GM18511 (cell line): Measurements from ENCODE around the gene OR5B17.
"Not testable (repeated sequence)": the region's sequence is repeated elsewhere in the genome, so short reads cannot be mapped to it uniquely, and the experiment has no call there.

Source experiments
- ATAC-seq: cut with Tn5 transposase; IDR thresholded peaks from one replicate; pipeline ENCODE4 v1.9.1; 2021; ENCODE audit warnings: mild to moderate bottlenecking, moderate library complexity; ENCODE audit not compliant: unreplicated experiment

The OR5B17 gene

GRCh38 chr11:58358969-58359368, at the start of gene OR5B17:
TSS of gene OR5B17 (minus strand) at chr11:58359069. CDS start at chr11:58359069, 0 bp downstream.
- no peak for ATAC-seq

GRCh38 chr11:58406774-58407173, 47.9 kb upstream of the OR5B17 start, which contains the start of gene OR5B3:
TSS of gene OR5B3 (minus strand) at chr11:58406874. CDS start at chr11:58403409, 3,465 bp downstream.
- no peak for ATAC-seq

GRCh38 chr11:58399622-58400021, 40.8 kb upstream of the OR5B17 start:
- not testable (repeated sequence) for ATAC-seq

- no peak for ATAC-seq
Measured at GRCh38 chr11:58395581-58395980, 36.7 kb upstream of the OR5B17 start.

GRCh38 chr11:58394195-58394594, 35.3 kb upstream of the OR5B17 start:
- no peak for ATAC-seq

GRCh38 chr11:58392746-58393145, 33.9 kb upstream of the OR5B17 start:
- ATAC-seq: no peak

- no peak for ATAC-seq
Measured at GRCh38 chr11:58391879-58392278, 33.0 kb upstream of the OR5B17 start.

GRCh38 chr11:58390551-58391063, 31.7 kb upstream of the OR5B17 start:
- no peak for ATAC-seq

GRCh38 chr11:58354727-58355126, 4.1 kb downstream of the OR5B17 start:
- no peak for ATAC-seq

GRCh38 chr11:58345204-58345603, 13.7 kb downstream of the OR5B17 start:
- ATAC-seq: no peak

- no peak for ATAC-seq
Measured at GRCh38 chr11:58334708-58335107, 24.2 kb downstream of the OR5B17 start.

- no peak for ATAC-seq
Measured at GRCh38 chr11:58330861-58331260, 28.0 kb downstream of the OR5B17 start.

- ATAC-seq: no peak
Measured at GRCh38 chr11:58318532-58318931, 40.3 kb downstream of the OR5B17 start.

GRCh38 chr11:58316142-58316541, 42.7 kb downstream of the OR5B17 start:
- ATAC-seq: peak; percentile 46
